Ovary (tissue), 3 donors: ENCODE measurements around the gene LDLR.

Experiments used
- CTCF ChIP-seq, 3 donors: fragments of 450-650 bp in 2 of 3; fragments of 200-600 bp in 1 of 3; IDR thresholded peaks; one replicate each; pipeline versions ENCODE4 v1.5.1 to v1.8.0; 2016 to 2022; ENCODE audit warnings: antibody characterized with exemption in 3 of 3, mild to moderate bottlenecking in 1 of 3
- EP300 ChIP-seq: sonication (generic); formaldehyde crosslinking; IDR thresholded peaks from one replicate; pipeline ENCODE4 v1.6.1; 2017; ENCODE audit warnings: antibody characterized with exemption
- POLR2A ChIP-seq: fragments of 450-650 bp; IDR thresholded peaks from one replicate; pipeline ENCODE4 v1.6.1; 2017; ENCODE audit warnings: antibody characterized with exemption, mild to moderate bottlenecking, moderate library complexity
- donor health status: DM: no; HTN: no; CAD: no.

GRCh38 chr19:11061952-11062351 is 27.3 kb upstream of the LDLR start:
- no peak for TF ChIP-seq CTCF (IDR thresholded peaks at IDR 0.05)
- TF ChIP-seq POLR2A = no peak
- TF ChIP-seq EP300 = no peak
